CD8-positive, alpha-beta memory T cell (primary cell): Measurements from ENCODE around the gene TIPRL. TPM values are rescaled to one million over a fixed set of nuclear protein-coding genes. Genes with fewer than 3 reads are reported as not detected.

Experiments used
- CTCF ChIA-PET: fragments of 350-600 bp; sonication (Branson Sonifier 250); formaldehyde crosslinking; loops from one replicate; lab custom pipeline; 2021; ENCODE audit warnings: antibody characterized with exemption; lab: Charles Lee
- POLR2A ChIA-PET: fragments of 350-600 bp; sonication (Branson Sonifier 250); formaldehyde crosslinking; loops from one replicate; lab custom pipeline; 2021; ENCODE audit warnings: antibody characterized with exemption; lab: Charles Lee
- DNase-seq, 5 donors: peaks; one replicate each; pipeline versions ENCODE4 v3.0.0 to v3.0.0-alpha.2; 2020 to 2022; ENCODE audit warnings: mixed read lengths in 1 of 5
- H3K27ac ChIP-seq: one replicate; pipeline ENCODE4 v1.7.0; 2013; ENCODE audit warnings: low read depth, mild to moderate bottlenecking, low read length, moderate library complexity
- H3K27me3 ChIP-seq: 2 replicates; pipeline ENCODE4 v1.7.0; 2013; ENCODE audit warnings: low read length, mild to moderate bottlenecking; ENCODE audit not compliant: insufficient read depth, poor library complexity, severe bottlenecking
- H3K36me3 ChIP-seq: 2 replicates; pipeline ENCODE4 v1.7.0; 2013; ENCODE audit warnings: mild to moderate bottlenecking, low read length, moderate library complexity; ENCODE audit not compliant: insufficient read depth
- H3K4me1 ChIP-seq: 2 replicates; pipeline ENCODE4 v1.7.0; 2013; ENCODE audit warnings: mild to moderate bottlenecking, low read length, moderate library complexity; ENCODE audit not compliant: insufficient read depth
- H3K4me3 ChIP-seq: 2 replicates; pipeline ENCODE4 v1.7.0; 2013; ENCODE audit warnings: mild to moderate bottlenecking, low read length
- H3K9me3 ChIP-seq: 2 replicates; pipeline ENCODE4 v1.7.0; 2013; ENCODE audit warnings: mild to moderate bottlenecking, low read length
- H3K27ac Mint-ChIP-seq, 8 donors: one replicate each; pipeline ENCODE4 v1.8.0; 2020 to 2021; ENCODE audit warnings: mixed read lengths in 8 of 8, mild to moderate bottlenecking in 6 of 8, inconsistent platforms in 3 of 8, moderate library complexity in 3 of 8
- H3K27me3 Mint-ChIP-seq, 2 donors: one replicate each; pipeline ENCODE4 v1.8.0; 2020 to 2021; ENCODE audit warnings: mixed read lengths in 2 of 2, mild to moderate bottlenecking in 1 of 2, moderate library complexity in 1 of 2
- H3K36me3 Mint-ChIP-seq, 3 donors: one replicate each; pipeline ENCODE4 v1.8.0; 2020 to 2021; ENCODE audit warnings: mixed read lengths in 3 of 3, inconsistent platforms in 1 of 3, mild to moderate bottlenecking in 1 of 3
- H3K4me1 Mint-ChIP-seq, 3 donors: one replicate each; pipeline ENCODE4 v1.8.0; 2020 to 2021; ENCODE audit warnings: mixed read lengths in 3 of 3, inconsistent platforms in 1 of 3, mild to moderate bottlenecking in 1 of 3
- H3K4me3 Mint-ChIP-seq, 7 donors: one replicate each; pipeline ENCODE4 v1.8.0; 2020 to 2021; ENCODE audit warnings: mixed read lengths in 7 of 7, mild to moderate bottlenecking in 6 of 7, moderate library complexity in 4 of 7, inconsistent platforms in 2 of 7
- H3K9me3 Mint-ChIP-seq, 5 donors: one replicate each; pipeline ENCODE4 v1.8.0; 2020 to 2022; ENCODE audit warnings: mixed read lengths in 5 of 5, mild to moderate bottlenecking in 3 of 5, moderate library complexity in 2 of 5, inconsistent platforms in 1 of 5
- polyA plus RNA-seq: library from polyadenylated mRNA; unstranded; fragments of 300-500 nt; fragmentation: Illumina TruSeq; gene quantifications from one replicate; pipeline ENCODE4 v1.2.3, GENCODE V29; 2021
- total RNA-seq, 2 experiments: library from RNA; stranded (reverse); gene quantifications; one replicate each; pipeline ENCODE4 v1.2.3, GENCODE V29; 2021

Gene TIPRL
- total and polyA plus RNA-seq, 3 experiments from 2014 or later, result 38.0 to 46.9 (median 41.5) TPM

- H3K4me1 Mint-ChIP-seq, result no peaks in the 10 kb centered on the region
- H3K27me3 Mint-ChIP-seq, result peaks cover 13 to 28% of the 10 kb centered on the region in 2 donors
- DNase-seq, result no peak
- no peak overlapping the region for H3K4me3 Mint-ChIP-seq
- H3K27ac ChIP-seq, result no peak overlapping the region
- POLR2A ChIA-PET, result no interaction called here
- H3K4me3 ChIP-seq, result no peak overlapping the region
- H3K27me3 ChIP-seq, result no peaks in the 10 kb centered on the region
- CTCF ChIA-PET, result no interaction called here
- no peaks in the 10 kb centered on the region for H3K9me3 Mint-ChIP-seq
- no peaks in the 10 kb centered on the region for H3K9me3 ChIP-seq
- H3K27ac Mint-ChIP-seq, result no peak overlapping the region
- H3K4me1 ChIP-seq, result no peaks in the 10 kb centered on the region
- no peaks in the 10 kb centered on the region for H3K36me3 ChIP-seq
- H3K36me3 Mint-ChIP-seq, result peaks cover 0 to 6% (median 4%) of the 10 kb centered on the region in 3 donors
Measured at GRCh38 chr1:168218658-168219057, 39.9 kb downstream of the TIPRL start.

GRCh38 chr1:168220470-168220871 is 41.7 kb downstream of the TIPRL start:
- no peak for DNase-seq
- Mint-ChIP-seq H3K4me3 (no peak overlapping the region), H3K27me3 (peaks cover 13 to 28% of the 10 kb centered on the region in 2 donors), H3K36me3 (peaks cover 0 to 1% (median 0%) of the 10 kb centered on the region in 3 donors), H3K9me3 (no peaks in the 10 kb centered on the region), H3K27ac (no peak overlapping the region), H3K4me1 (peaks cover 6 to 10% (median 9%) of the 10 kb centered on the region in 3 donors)
- Histone ChIP-seq H3K9me3 (no peaks in the 10 kb centered on the region), H3K36me3 (no peaks in the 10 kb centered on the region), H3K4me1 (peaks cover 5% of the 10 kb centered on the region), H3K27ac (no peak overlapping the region), H3K4me3 (no peak overlapping the region), H3K27me3 (no peaks in the 10 kb centered on the region)
- ChIA-PET POLR2A (no interaction called here), CTCF (no interaction called here)

GRCh38 chr1:168221275-168221674 is 42.5 kb downstream of the TIPRL start:
- Histone ChIP-seq H3K27me3 (no peaks in the 10 kb centered on the region), H3K4me3 (no peak overlapping the region), H3K4me1 (peaks cover 5% of the 10 kb centered on the region), H3K9me3 (no peaks in the 10 kb centered on the region), H3K36me3 (no peaks in the 10 kb centered on the region), H3K27ac (no peak overlapping the region)
- Mint-ChIP-seq H3K36me3 (peaks cover 0 to 3% (median 0%) of the 10 kb centered on the region in 3 donors), H3K27me3 (peaks cover 13 to 28% of the 10 kb centered on the region in 2 donors), H3K27ac (no peak overlapping the region), H3K4me3 (no peak overlapping the region), H3K9me3 (no peaks in the 10 kb centered on the region), H3K4me1 (peaks cover 6 to 12% (median 9%) of the 10 kb centered on the region in 3 donors)
- POLR2A ChIA-PET, result no interaction called here
- no peak for DNase-seq
- CTCF ChIA-PET, result no interaction called here

GRCh38 chr1:168223261-168223660 is 44.5 kb downstream of the TIPRL start:
- POLR2A ChIA-PET, result no interaction called here

GRCh38 chr1:168223681-168224540 is 45.1 kb downstream of the TIPRL start:
- no peaks in the 10 kb centered on the region for H3K9me3 Mint-ChIP-seq
- no peaks in the 10 kb centered on the region for H3K36me3 ChIP-seq
- CTCF ChIA-PET, result interaction anchor here (1.0 to 2.6 kb wide), 2 partner anchors 11 to 45 kb away, joined by 3 to 10 read pairs; partner anchors contain the start of gene TIPRL
- peaks cover 26% of the 10 kb centered on the region for H3K4me1 ChIP-seq
- H3K27ac ChIP-seq, result no peak overlapping the region
- H3K4me1 Mint-ChIP-seq, result peaks cover 26 to 38% (median 30%) of the 10 kb centered on the region in 3 donors
- H3K9me3 ChIP-seq, result no peaks in the 10 kb centered on the region
- POLR2A ChIA-PET, result no interaction called here
- H3K27me3 ChIP-seq, result no peaks in the 10 kb centered on the region
- DNase-seq, result no peak
- H3K4me3 ChIP-seq, result no peak overlapping the region
- peak overlapping the region in 4 of 7 donors; percentile 26 to 99 (median 94) for H3K4me3 Mint-ChIP-seq
- H3K27me3 Mint-ChIP-seq, result peaks cover 13 to 27% of the 10 kb centered on the region in 2 donors
- peaks cover 0 to 20% (median 0%) of the 10 kb centered on the region in 3 donors for H3K36me3 Mint-ChIP-seq
- H3K27ac Mint-ChIP-seq, result peak overlapping the region in 1 of 8 donors; percentile 93

More at GRCh38 chr1:168223261-168223660, 44.5 kb downstream of the TIPRL start:
- peaks cover 0 to 16% (median 0%) of the 10 kb centered on the region in 3 donors for H3K36me3 Mint-ChIP-seq
- Histone ChIP-seq H3K4me3 (no peak overlapping the region), H3K9me3 (no peaks in the 10 kb centered on the region), H3K27ac (no peak overlapping the region), H3K36me3 (no peaks in the 10 kb centered on the region), H3K4me1 (peaks cover 19% of the 10 kb centered on the region), H3K27me3 (no peaks in the 10 kb centered on the region)
- no peak for DNase-seq
- CTCF ChIA-PET, result interaction anchor here (2.6 kb wide), 1 partner anchor 12 kb away, joined by 10 read pairs; no protein-coding TSS in a partner anchor
- H3K4me1 Mint-ChIP-seq, result peaks cover 21 to 31% (median 24%) of the 10 kb centered on the region in 3 donors
- H3K9me3 Mint-ChIP-seq, result no peaks in the 10 kb centered on the region
- H3K4me3 Mint-ChIP-seq, result peak overlapping the region in 2 of 7 donors; percentile 55 to 99
- H3K27me3 Mint-ChIP-seq, result peaks cover 13 to 28% of the 10 kb centered on the region in 2 donors
- H3K27ac Mint-ChIP-seq, result no peak overlapping the region

GRCh38 chr1:168224991-168225390 is 46.2 kb downstream of the TIPRL start:
- Mint-ChIP-seq H3K27ac (peak overlapping the region in 7 of 8 donors; percentile 26 to 98 (median 84)), H3K9me3 (no peaks in the 10 kb centered on the region), H3K27me3 (peaks cover 9 to 18% of the 10 kb centered on the region in 2 donors), H3K4me3 (peak overlapping the region; percentile 92 to 99 (median 97)), H3K36me3 (peaks cover 0 to 31% (median 0%) of the 10 kb centered on the region in 3 donors), H3K4me1 (peaks cover 37 to 49% (median 40%) of the 10 kb centered on the region in 3 donors)
- no peak for DNase-seq
- H3K27ac ChIP-seq, result peak overlapping the region; percentile 89
- H3K4me3 ChIP-seq, result peak overlapping the region; percentile 82
- no peaks in the 10 kb centered on the region for H3K27me3 ChIP-seq
- ChIA-PET CTCF (interaction anchor here (1.0 to 2.6 kb wide), 2 partner anchors 10 to 46 kb away, joined by 3 to 10 read pairs; partner anchors contain the start of gene TIPRL), POLR2A (interaction anchor here (0.7 to 0.9 kb wide), 2 partner anchors 45 to 1484 kb away, joined by 4 read pairs; no protein-coding TSS in a partner anchor)
- H3K9me3 ChIP-seq, result no peaks in the 10 kb centered on the region
- H3K4me1 ChIP-seq, result peaks cover 27% of the 10 kb centered on the region
- H3K36me3 ChIP-seq, result peaks cover 3% of the 10 kb centered on the region

GRCh38 chr1:168225476-168226190 is 46.9 kb downstream of the TIPRL start, which contains the start of gene SFT2D2:
SFT2D2 (plus strand) TSS chr1:168226004; CDS start chr1:168226080, 76 bp downstream.
- Histone ChIP-seq H3K4me1 (peaks cover 27% of the 10 kb centered on the region), H3K27me3 (no peaks in the 10 kb centered on the region), H3K27ac (peak within 1 kb of the TSS; percentile 89), H3K4me3 (peak within 1 kb of the TSS; percentile 82), H3K36me3 (peaks cover 6% of the 10 kb centered on the region), H3K9me3 (no peaks in the 10 kb centered on the region)
- H3K4me3 Mint-ChIP-seq, result peak within 1 kb of the TSS; percentile 92 to 99 (median 97)
- ChIA-PET POLR2A (interaction anchor here (0.7 to 1.8 kb wide), 7 partner anchors 9 to 1569 kb away, joined by 3 to 8 read pairs (median 4); partner anchors contain the start of genes DCAF6 and METTL18), CTCF (interaction anchor here (2.1 to 2.6 kb wide), 2 partner anchors 9 kb away, joined by 10 to 24 read pairs; no protein-coding TSS in a partner anchor)
- H3K36me3 Mint-ChIP-seq, result peaks cover 0 to 36% (median 0%) of the 10 kb centered on the region in 3 donors
- DNase-seq, result peak; percentile 71 to 86 (median 80)
- H3K4me1 Mint-ChIP-seq, result peaks cover 38 to 54% (median 42%) of the 10 kb centered on the region in 3 donors
- peaks cover 8 to 13% of the 10 kb centered on the region in 2 donors for H3K27me3 Mint-ChIP-seq
- H3K27ac Mint-ChIP-seq, result peak within 1 kb of the TSS; percentile 93 to 98 (median 96)
- H3K9me3 Mint-ChIP-seq, result no peaks in the 10 kb centered on the region
